T-cell (primary cell): ENCODE measurements around the gene GFM2. TPM values are rescaled to one million over a fixed set of nuclear protein-coding genes. Genes with fewer than 3 reads are reported as not detected.
A peak's percentile ranks its signal among the peaks of the same experiment; 100 is the strongest.
"Not testable (repeated sequence)": the region's sequence is repeated elsewhere in the genome, so short reads cannot be mapped to it uniquely, and the experiment has no call there.

ENCODE experiments used
- ATAC-seq, 4 experiments: fragments of 200-7000 bp in 3 of 4; fragments of 150-1000 bp in 1 of 4; cut with Tn5 transposase; replicated peaks in 1 of 4; 1 replicate in 3 of 4; 2 replicates in 1 of 4; pipeline ENCODE4 v1.10.0; 2021; ENCODE audit warnings: moderate library complexity in 3 of 4, mild to moderate bottlenecking in 2 of 4, moderate number of reproducible peaks in 1 of 4
- CTCF ChIA-PET, 2 donors: fragments of 300-600 bp; sonication (Branson Sonifier 250); formaldehyde crosslinking; loops; one replicate each; lab custom pipeline; 2022; ENCODE audit warnings: antibody characterized with exemption in 2 of 2; lab: Charles Lee
- POLR2A ChIA-PET, 2 donors: fragments of 300-600 bp; sonication (Branson Sonifier 250); formaldehyde crosslinking; loops; one replicate each; lab custom pipeline; 2022; ENCODE audit warnings: antibody characterized with exemption in 2 of 2; lab: Charles Lee
- DNase-seq, 35 experiments: peaks; one replicate each; pipeline versions ENCODE4 v3.0.0 to v3.0.0-alpha.2; 2013 to 2023
- H3K27ac ChIP-seq: one replicate; pipeline ENCODE4 v1.5.1; 2013; ENCODE audit warnings: low read length
- H3K27me3 ChIP-seq, 2 experiments: replicated peaks in 1 of 2; 1 replicate in 1 of 2; 2 replicates in 1 of 2; pipeline versions ENCODE4 v1.6.1 to v1.7.0; 2013; ENCODE audit warnings: low read length in 1 of 2, mixed read lengths in 1 of 2; ENCODE audit not compliant: control insufficient read depth in 2 of 2, insufficient read depth in 2 of 2; ENCODE audit errors: extremely low read depth in 1 of 2
- H3K36me3 ChIP-seq, 2 donors: 1 replicate in 1 of 2; 2 replicates in 1 of 2; pipeline versions ENCODE4 v1.6.1 to v1.7.0; 2013; ENCODE audit warnings: low read length in 1 of 2; ENCODE audit not compliant: control insufficient read depth in 2 of 2, insufficient read depth in 1 of 2; ENCODE audit errors: extremely low read depth in 1 of 2
- H3K4me1 ChIP-seq, 2 experiments: 1 replicate in 1 of 2; 2 replicates in 1 of 2; pipeline versions ENCODE4 v1.6.1 to v1.7.0; 2013; ENCODE audit warnings: low read length in 2 of 2, mixed read lengths in 1 of 2; ENCODE audit not compliant: insufficient read depth in 2 of 2, control insufficient read depth in 1 of 2; ENCODE audit errors: extremely low read depth in 1 of 2
- H3K4me3 ChIP-seq, 2 donors: 1 replicate in 1 of 2; 2 replicates in 1 of 2; pipeline versions ENCODE4 v1.5.1 to v1.7.0; 2013; ENCODE audit warnings: mild to moderate bottlenecking in 2 of 2, low read length in 1 of 2, moderate library complexity in 1 of 2; ENCODE audit not compliant: control insufficient read depth in 1 of 2; ENCODE audit errors: extremely low read depth in 1 of 2
- H3K9me3 ChIP-seq: 2 replicates; pipeline ENCODE4 v1.7.0; 2013
- H3K27ac Mint-ChIP-seq, 2 donors: one replicate each; pipeline ENCODE4 v1.8.0; 2020 to 2021; ENCODE audit warnings: mild to moderate bottlenecking in 2 of 2, mixed read lengths in 2 of 2
- H3K27me3 Mint-ChIP-seq, 2 donors: one replicate each; pipeline ENCODE4 v1.8.0; 2021 to 2022; ENCODE audit warnings: mixed read lengths in 2 of 2
- H3K36me3 Mint-ChIP-seq: one replicate; pipeline ENCODE4 v1.8.0; 2021; ENCODE audit warnings: mixed read lengths
- H3K4me1 Mint-ChIP-seq, 3 donors: one replicate each; pipeline ENCODE4 v1.8.0; 2020 to 2022; ENCODE audit warnings: mixed read lengths in 3 of 3, mild to moderate bottlenecking in 1 of 3
- H3K4me3 Mint-ChIP-seq, 3 donors: one replicate each; pipeline ENCODE4 v1.8.0; 2020 to 2022; ENCODE audit warnings: mild to moderate bottlenecking in 3 of 3, mixed read lengths in 3 of 3, moderate library complexity in 3 of 3
- H3K9me3 Mint-ChIP-seq, 3 donors: one replicate each; pipeline ENCODE4 v1.8.0; 2020 to 2022; ENCODE audit warnings: mixed read lengths in 3 of 3
- WGBS: methylation state at CpG from one replicate; pipeline ENCODE4 v1.1.5; 2013; ENCODE audit warnings: missing lambda C conversion rate; ENCODE audit not compliant: insufficient coverage; 5-methylcytosine and 5-hydroxymethylcytosine counted together
- total RNA-seq, 35 experiments: library from RNA in 6 of 35; stranded (reverse) in 6 of 35; fragments of 120-200 nt in 1 of 35; gene quantifications; one replicate each; pipeline versions ENCODE4 v1.2.1 to v1.2.4 and lab custom pipeline; 2013 to 2026

GFM2 gene
- total RNA-seq, 5 donors from 2014 or later (not counting 1 experiment from before 2014, with no cell fraction given): 13.7 to 21.8 (median 20.3) TPM

- POLR2A ChIA-PET, H3K4me3 ChIP-seq, ATAC-seq, H3K27me3 Mint-ChIP-seq, H3K4me1 Mint-ChIP-seq, H3K4me3 Mint-ChIP-seq, H3K27ac ChIP-seq, CTCF ChIA-PET, H3K4me1 ChIP-seq, H3K27ac Mint-ChIP-seq, DNase-seq, H3K9me3 Mint-ChIP-seq, H3K27me3 ChIP-seq, H3K9me3 ChIP-seq: not testable (repeated sequence)
- no CpG with 5 or more reads among the region's 3 CpGs for WGBS
- H3K36me3 Mint-ChIP-seq: peaks cover 55% of the 10 kb centered on the region
- peaks cover 0 to 24% of the 10 kb centered on the region in 2 donors for H3K36me3 ChIP-seq
Observed at GRCh38 chr5:74791669-74792068, 24.8 kb upstream of the GFM2 start.

GRCh38 chr5:74787424-74787823 is 20.5 kb upstream of the GFM2 start:
- POLR2A ChIA-PET: no interaction called here
- WGBS: 76% methylated on average over 2 of the region's 6 CpGs
- H3K36me3 Mint-ChIP-seq: peaks cover 49% of the 10 kb centered on the region
- ATAC-seq: no peak
- H3K27me3 ChIP-seq: no peaks in the 10 kb centered on the region
- no peak overlapping the region for H3K4me3 ChIP-seq
- H3K4me3 Mint-ChIP-seq: no peak overlapping the region
- H3K4me1 Mint-ChIP-seq: no peaks in the 10 kb centered on the region
- H3K9me3 Mint-ChIP-seq: no peaks in the 10 kb centered on the region
- H3K36me3 ChIP-seq: peaks cover 0 to 18% of the 10 kb centered on the region in 2 donors
- H3K27me3 Mint-ChIP-seq: no peaks in the 10 kb centered on the region
- H3K27ac Mint-ChIP-seq: no peak overlapping the region
- CTCF ChIA-PET: no interaction called here
- no peak for DNase-seq
- H3K4me1 ChIP-seq: no peaks in the 10 kb centered on the region
- H3K9me3 ChIP-seq: no peaks in the 10 kb centered on the region
- no peak overlapping the region for H3K27ac ChIP-seq

DNA sequence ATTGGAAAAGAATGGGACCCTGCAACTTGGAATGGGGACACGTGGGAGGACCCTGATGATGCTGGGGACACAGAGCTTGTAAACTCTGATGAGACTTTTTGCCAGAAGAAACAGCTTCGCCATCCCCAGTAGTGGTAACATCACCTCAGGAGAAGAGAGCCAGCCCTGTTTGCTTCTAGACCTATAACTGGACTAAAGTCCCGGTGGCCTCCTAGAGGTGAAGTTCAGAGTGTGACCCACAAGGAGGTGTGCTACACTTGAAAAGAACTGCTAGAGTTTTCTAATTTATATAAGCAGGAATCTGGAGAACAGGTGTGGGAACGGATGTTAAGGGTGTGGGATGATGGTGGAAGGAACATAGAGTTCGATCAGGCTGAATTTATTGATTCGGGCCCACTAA is 19.9 kb upstream of the GFM2 start:
- DNase-seq: no peak
- Histone ChIP-seq H3K27ac (no peak overlapping the region), H3K9me3 (no peaks in the 10 kb centered on the region), H3K4me3 (no peak overlapping the region), H3K36me3 (peaks cover 0 to 18% of the 10 kb centered on the region in 2 donors), H3K4me1 (no peaks in the 10 kb centered on the region), H3K27me3 (no peaks in the 10 kb centered on the region)
- Mint-ChIP-seq H3K9me3 (no peaks in the 10 kb centered on the region), H3K36me3 (peaks cover 43% of the 10 kb centered on the region), H3K27ac (no peak overlapping the region), H3K27me3 (no peaks in the 10 kb centered on the region), H3K4me3 (no peak overlapping the region), H3K4me1 (no peaks in the 10 kb centered on the region)
- POLR2A ChIA-PET: no interaction called here
- ATAC-seq: no peak
- CTCF ChIA-PET: no interaction called here
- 94% methylated on average over 6 of the region's 6 CpGs for WGBS

DNA sequence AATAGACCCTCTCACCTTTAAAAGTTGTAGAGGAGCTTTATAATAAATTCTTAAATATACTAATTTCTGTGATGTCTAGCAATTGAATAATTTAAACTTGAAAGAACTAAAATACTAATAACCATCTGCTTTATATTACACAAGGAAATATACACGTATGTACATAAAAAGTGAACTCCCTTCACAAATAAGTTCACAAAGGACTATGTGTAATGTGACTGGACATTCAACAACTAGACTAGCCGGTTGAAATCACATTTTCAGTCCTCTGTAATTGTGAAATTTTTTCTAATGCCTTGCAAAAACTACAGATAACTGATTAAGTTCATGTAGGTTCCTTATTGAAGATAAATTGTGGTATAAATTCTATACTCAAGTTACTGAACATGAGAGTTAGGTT is 11.7 kb upstream of the GFM2 start:
- Histone ChIP-seq H3K36me3 (peaks cover 7 to 35% of the 10 kb centered on the region in 2 donors), H3K27ac (no peak overlapping the region), H3K4me1 (no peaks in the 10 kb centered on the region), H3K27me3 (no peaks in the 10 kb centered on the region), H3K9me3 (no peaks in the 10 kb centered on the region), H3K4me3 (no peak overlapping the region)
- Mint-ChIP-seq H3K27ac (peak overlapping the region in 1 of 2 donors; percentile 22), H3K36me3 (peaks cover 6% of the 10 kb centered on the region), H3K4me1 (no peaks in the 10 kb centered on the region), H3K9me3 (no peaks in the 10 kb centered on the region), H3K4me3 (no peak overlapping the region), H3K27me3 (no peaks in the 10 kb centered on the region)
- WGBS: no CpG with 5 or more reads among the region's 2 CpGs
- ChIA-PET POLR2A (no interaction called here), CTCF (no interaction called here)
- DNase-seq (no peak), ATAC-seq (no peak)

- H3K4me3 ChIP-seq: no peak overlapping the region
- Mint-ChIP-seq H3K9me3 (no peaks in the 10 kb centered on the region), H3K4me1 (peaks cover 7 to 22% (median 21%) of the 10 kb centered on the region in 3 donors), H3K27ac (no peak overlapping the region), H3K36me3 (peaks cover 28% of the 10 kb centered on the region), H3K27me3 (no peaks in the 10 kb centered on the region), H3K4me3 (no peak overlapping the region)
- no peak overlapping the region for H3K27ac ChIP-seq
- peaks cover 14 to 60% of the 10 kb centered on the region in 2 donors for H3K36me3 ChIP-seq
- H3K9me3 ChIP-seq: no peaks in the 10 kb centered on the region
- CTCF ChIA-PET: interaction anchor here (0.6 kb wide), 2 partner anchors 9 to 1489 kb away, joined by 3 to 4 read pairs; no protein-coding TSS in a partner anchor
- no peak for DNase-seq
- no peaks in the 10 kb centered on the region for H3K27me3 ChIP-seq
- WGBS: no CpG with 5 or more reads among the region's 7 CpGs
- no peak for ATAC-seq
- H3K4me1 ChIP-seq: peaks cover 8 to 9% of the 10 kb centered on the region in 2 experiments
- POLR2A ChIA-PET: no interaction called here
Observed at GRCh38 chr5:74772359-74772758, 5.4 kb upstream of the GFM2 start.

GRCh38 chr5:74767579-74767913 is 629 bp upstream of the GFM2 start:
- no peaks in the 10 kb centered on the region for H3K27me3 Mint-ChIP-seq
- DNase-seq (no peak), ATAC-seq (peak in 1 of 4 experiments; percentile 20)
- no peaks in the 10 kb centered on the region for H3K9me3 ChIP-seq
- H3K36me3 Mint-ChIP-seq: peaks cover 17% of the 10 kb centered on the region
- peak overlapping the region; percentile 94 to 97 for H3K27ac Mint-ChIP-seq
- peaks cover 23 to 25% of the 10 kb centered on the region in 2 experiments for H3K4me1 ChIP-seq
- no peaks in the 10 kb centered on the region for H3K27me3 ChIP-seq
- POLR2A ChIA-PET: interaction anchor here in 1 of 2 donors (0.6 kb wide), 1 partner anchor 569 kb away, joined by 3 read pairs; the partner anchor contains the start of gene HMGCR
- H3K36me3 ChIP-seq: peaks cover 0 to 28% of the 10 kb centered on the region in 2 donors
- H3K9me3 Mint-ChIP-seq: no peaks in the 10 kb centered on the region
- CTCF ChIA-PET: interaction anchor here in 1 of 2 donors (1.0 kb wide), 1 partner anchor 283 kb away, joined by 3 read pairs; no protein-coding TSS in a partner anchor
- H3K4me3 Mint-ChIP-seq: peak overlapping the region; percentile 99 to 100 (median 99)
- 0% methylated on average over 3 of the region's 9 CpGs for WGBS
- H3K27ac ChIP-seq: peak overlapping the region; percentile 54
- H3K4me1 Mint-ChIP-seq: peaks cover 23 to 47% (median 46%) of the 10 kb centered on the region in 3 donors
- H3K4me3 ChIP-seq: peak overlapping the region; percentile 76 to 96
